ENCODE results near the gene ERCC4.
A peak's percentile ranks its signal among the peaks of the same experiment; 100 is the strongest.

ERCC4 gene

GRCh38 chr16:13911871-13912270 lies 8.1 kb upstream of the ERCC4 start:
- no peak for DNase-seq

- DNase-seq, result no peak
Measured at GRCh38 chr16:13912891-13913290, 7.1 kb upstream of the ERCC4 start.

GRCh38 chr16:13913374-13914292 lies 6.3 kb upstream of the ERCC4 start:
- DNase-seq, result no peak

GRCh38 chr16:13915033-13915635 lies 4.8 kb upstream of the ERCC4 start:
- DNase-seq, result no peak

- peak; percentile 3 for DNase-seq
Measured at GRCh38 chr16:13919330-13919682, 648 bp upstream of the ERCC4 start.

- DNase-seq, result no peak
Measured at GRCh38 chr16:13920510-13920818, 510 bp downstream of the ERCC4 start.

- DNase-seq, result no peak
Measured at GRCh38 chr16:13921328-13921727, 1.4 kb downstream of the ERCC4 start.

GRCh38 chr16:13923703-13924298 lies 3.8 kb downstream of the ERCC4 start:
- no peak for DNase-seq

- no peak for DNase-seq
Measured at GRCh38 chr16:13926464-13926863, 6.5 kb downstream of the ERCC4 start.

- DNase-seq, result no peak
Measured at GRCh38 chr16:13926891-13927290, 6.9 kb downstream of the ERCC4 start.

- DNase-seq, result no peak
Measured at GRCh38 chr16:13928646-13929045, 8.7 kb downstream of the ERCC4 start.

GRCh38 chr16:13931845-13932244 lies 11.9 kb downstream of the ERCC4 start:
- no peak for DNase-seq

- DNase-seq, result no peak
Measured at GRCh38 chr16:13935408-13935807, 15.5 kb downstream of the ERCC4 start.

GRCh38 chr16:13936155-13936554 lies 16.2 kb downstream of the ERCC4 start:
- DNase-seq, result no peak

- no peak for DNase-seq
Measured at GRCh38 chr16:13936596-13937081, 16.7 kb downstream of the ERCC4 start.

GRCh38 chr16:13937411-13937810 lies 17.5 kb downstream of the ERCC4 start:
- DNase-seq, result no peak

GRCh38 chr16:13938480-13938879 lies 18.5 kb downstream of the ERCC4 start:
- no peak for DNase-seq

- no peak for DNase-seq
Measured at GRCh38 chr16:13939821-13940220, 19.9 kb downstream of the ERCC4 start.

GRCh38 chr16:13940397-13940933 lies 20.5 kb downstream of the ERCC4 start:
- no peak for DNase-seq

GRCh38 chr16:13944816-13945215 lies 24.9 kb downstream of the ERCC4 start:
- no peak for DNase-seq

GRCh38 chr16:13945744-13946485 lies 26.0 kb downstream of the ERCC4 start:
- DNase-seq, result no peak

- DNase-seq, result no peak
Measured at GRCh38 chr16:13948086-13948485, 28.1 kb downstream of the ERCC4 start.
